Natural killer cell treated with Interleukin-12 subunit alpha and Interleukin-12 subunit beta and Interleukin-15 and Interleukin-18, amount 100 ng/mL, for 72 hours (primary cell): ENCODE measurements around the gene GMDS. TPM values are rescaled to one million over a fixed set of nuclear protein-coding genes. Genes with fewer than 3 reads are reported as not detected.
"Not testable (repeated sequence)": the region's sequence is repeated elsewhere in the genome, so short reads cannot be mapped to it uniquely, and the experiment has no call there.

Experiments
- ATAC-seq, 2 donors: fragments of 150-1000 bp; cut with Tn5 transposase in 1 of 2; sonication (Bioruptor Pico), chemical (Tn5 transposase) in 1 of 2; 2 replicates each; pipeline ENCODE4 v1.10.0; 2021
- DNase-seq: peaks from one replicate; pipeline ENCODE4 v3.0.0; 2022; ENCODE audit warnings: low spot score
- H3K27ac Mint-ChIP-seq, 2 donors: 1 replicate in 1 of 2; 2 replicates in 1 of 2; pipeline ENCODE4 v1.8.0; 2022; ENCODE audit warnings: mixed read lengths in 2 of 2, mild to moderate bottlenecking in 1 of 2, moderate library complexity in 1 of 2
- H3K27me3 Mint-ChIP-seq, 2 donors: 1 replicate in 1 of 2; 2 replicates in 1 of 2; pipeline ENCODE4 v1.8.0; 2022; ENCODE audit warnings: mixed read lengths in 2 of 2
- H3K36me3 Mint-ChIP-seq: one replicate; pipeline ENCODE4 v1.8.0; 2022; ENCODE audit warnings: mixed read lengths
- H3K4me1 Mint-ChIP-seq, 2 donors: 1 replicate in 1 of 2; 2 replicates in 1 of 2; pipeline ENCODE4 v1.8.0; 2022; ENCODE audit warnings: low read depth in 2 of 2, mixed read lengths in 2 of 2, mild to moderate bottlenecking in 1 of 2
- H3K4me3 Mint-ChIP-seq: one replicate; pipeline ENCODE4 v1.8.0; 2022; ENCODE audit warnings: mixed read lengths
- H3K9me3 Mint-ChIP-seq: 2 replicates; pipeline ENCODE4 v1.8.0; 2022; ENCODE audit warnings: mixed read lengths
- total RNA-seq, 2 donors: library from RNA; stranded (reverse); gene quantifications; one replicate each; pipeline ENCODE4 v1.2.3, GENCODE V29; 2022

The GMDS gene
- total RNA-seq, 2 donors from 2014 or later = 23.7 to 39.4 TPM

DNA sequence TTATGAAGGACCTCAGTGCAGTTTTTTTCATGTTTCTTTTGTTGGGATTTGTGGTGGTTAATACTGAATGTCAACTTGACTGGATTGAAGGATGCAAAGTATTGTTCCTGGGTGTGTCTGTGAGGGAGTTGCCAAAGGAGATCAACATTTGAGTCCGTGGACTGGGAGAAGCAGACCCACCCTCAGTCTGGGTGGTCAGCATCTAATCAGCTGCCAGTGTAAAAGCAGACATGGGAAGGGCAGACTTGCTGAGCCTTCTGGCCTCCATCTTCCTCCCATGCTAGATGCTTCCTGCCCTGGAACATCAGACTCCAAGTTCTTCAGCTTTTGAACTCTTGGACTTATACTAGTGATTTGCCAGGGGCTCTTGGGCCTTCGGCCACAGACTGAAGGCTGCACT lies 553.6 kb downstream of the GMDS start:
- H3K36me3 Mint-ChIP-seq, H3K27ac Mint-ChIP-seq, DNase-seq, H3K27me3 Mint-ChIP-seq, H3K9me3 Mint-ChIP-seq, H3K4me1 Mint-ChIP-seq, ATAC-seq, H3K4me3 Mint-ChIP-seq: not testable (repeated sequence)

GRCh38 chr6:1690656-1691055 lies 554.7 kb downstream of the GMDS start:
- not testable (repeated sequence) for DNase-seq, ATAC-seq, H3K4me1 Mint-ChIP-seq, H3K36me3 Mint-ChIP-seq, H3K27ac Mint-ChIP-seq, H3K4me3 Mint-ChIP-seq, H3K9me3 Mint-ChIP-seq, H3K27me3 Mint-ChIP-seq

- H3K4me3 Mint-ChIP-seq = no peak overlapping the region
- no peak for ATAC-seq
- no peaks in the 10 kb centered on the region for H3K36me3 Mint-ChIP-seq
- H3K27ac Mint-ChIP-seq = no peak overlapping the region
- no peaks in the 10 kb centered on the region for H3K4me1 Mint-ChIP-seq
- no peak for DNase-seq
- H3K27me3 Mint-ChIP-seq = no peaks in the 10 kb centered on the region
- H3K9me3 Mint-ChIP-seq = no peaks in the 10 kb centered on the region
Observed at GRCh38 chr6:1689141-1689540, 556.3 kb downstream of the GMDS start.

GRCh38 chr6:1688396-1688795 lies 557.0 kb downstream of the GMDS start:
- Mint-ChIP-seq H3K9me3 (no peaks in the 10 kb centered on the region), H3K4me3 (no peak overlapping the region), H3K36me3 (no peaks in the 10 kb centered on the region), H3K27ac (no peak overlapping the region), H3K4me1 (no peaks in the 10 kb centered on the region), H3K27me3 (no peaks in the 10 kb centered on the region)
- DNase-seq (no peak), ATAC-seq (no peak)

DNA sequence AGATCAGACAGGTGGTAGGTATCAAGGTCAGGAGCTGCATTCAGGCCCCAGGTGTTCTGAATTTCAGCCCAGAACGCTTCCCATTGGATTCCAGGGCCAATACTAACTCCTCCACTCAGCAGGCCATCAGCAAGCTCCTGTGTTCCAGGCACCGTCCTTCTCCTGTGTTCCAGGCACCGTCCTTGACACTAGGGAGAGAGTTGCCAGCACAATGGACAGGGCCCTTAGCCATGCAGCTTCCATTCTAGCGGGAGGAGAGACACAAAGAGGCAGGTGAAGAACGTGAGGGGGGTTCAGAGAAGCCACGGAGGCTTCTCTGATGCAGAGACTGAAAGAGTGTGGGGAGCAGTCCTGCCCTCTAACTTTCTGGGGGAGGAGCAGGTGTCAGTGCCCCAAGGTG lies 558.0 kb downstream of the GMDS start:
- H3K27ac Mint-ChIP-seq = no peak overlapping the region
- no peaks in the 10 kb centered on the region for H3K9me3 Mint-ChIP-seq
- no peaks in the 10 kb centered on the region for H3K27me3 Mint-ChIP-seq
- DNase-seq (no peak), ATAC-seq (no peak)
- no peaks in the 10 kb centered on the region for H3K4me1 Mint-ChIP-seq
- no peaks in the 10 kb centered on the region for H3K36me3 Mint-ChIP-seq
- H3K4me3 Mint-ChIP-seq = no peak overlapping the region

DNA sequence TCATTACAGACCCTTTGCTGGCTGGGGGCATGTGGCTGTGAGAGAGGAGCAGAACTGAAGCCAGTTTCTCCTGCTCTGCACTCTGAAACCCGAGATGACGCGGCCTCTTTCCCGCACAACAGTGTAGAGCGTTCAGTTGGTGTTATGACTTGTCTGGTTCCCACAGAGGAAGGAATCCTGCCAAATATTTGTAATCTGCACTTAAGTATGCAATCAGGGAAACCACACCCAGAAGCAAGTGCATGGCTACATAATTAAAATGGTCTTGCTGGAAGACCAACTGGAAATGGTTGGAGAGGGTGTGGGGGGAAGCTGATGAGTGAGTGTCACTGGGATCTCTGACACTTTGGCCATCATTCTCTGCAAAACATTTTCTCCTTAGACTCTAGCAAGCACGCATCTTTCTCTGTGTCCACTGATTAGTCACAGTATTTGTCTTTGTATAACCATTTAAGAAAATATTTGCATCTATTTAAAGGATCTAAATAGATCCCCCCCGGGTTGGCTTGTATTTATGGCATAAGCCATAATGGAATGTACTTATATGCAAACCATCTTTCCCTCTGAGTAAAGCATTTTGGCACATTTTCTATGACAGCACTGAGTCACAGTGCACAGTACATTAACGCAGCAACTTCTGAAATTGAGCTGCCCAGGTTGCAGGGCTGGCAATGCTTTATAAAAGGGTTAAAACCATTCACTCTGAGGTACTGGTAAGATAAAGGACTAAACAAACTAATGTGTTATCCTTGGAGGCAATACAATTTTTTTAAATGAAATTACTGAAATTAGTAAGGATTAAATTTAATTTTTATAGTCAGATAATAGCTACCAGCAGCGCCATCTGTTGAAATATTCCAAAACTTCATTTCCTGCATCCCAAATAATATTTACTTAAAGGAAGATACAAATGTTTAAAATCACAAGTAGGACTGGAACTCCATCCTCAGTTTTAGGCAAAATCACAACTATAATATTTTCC lies 559.0 kb downstream of the GMDS start:
- H3K4me1 Mint-ChIP-seq = no peaks in the 10 kb centered on the region
- H3K27me3 Mint-ChIP-seq = no peaks in the 10 kb centered on the region
- no peak overlapping the region for H3K27ac Mint-ChIP-seq
- DNase-seq = no peak
- no peaks in the 10 kb centered on the region for H3K36me3 Mint-ChIP-seq
- no peak overlapping the region for H3K4me3 Mint-ChIP-seq
- H3K9me3 Mint-ChIP-seq = no peaks in the 10 kb centered on the region
- ATAC-seq = no peak

DNA sequence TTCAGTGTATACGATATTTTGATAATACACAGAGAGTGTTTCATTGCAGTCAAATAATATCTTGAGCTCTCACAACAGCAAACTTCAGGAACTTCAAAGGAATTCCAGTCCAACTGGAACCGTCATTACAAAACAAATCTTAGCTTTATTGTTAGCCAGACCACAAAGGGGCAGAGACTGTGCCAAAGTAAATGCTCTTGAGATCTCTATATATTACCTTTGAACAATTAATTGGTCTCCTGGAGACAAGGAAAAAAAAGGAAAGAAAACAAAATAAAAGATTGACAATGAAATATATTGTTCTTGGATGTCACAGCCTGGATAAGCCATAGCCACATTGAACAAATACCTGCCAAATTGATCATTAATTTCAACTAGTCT lies 565.7 kb downstream of the GMDS start:
- Mint-ChIP-seq H3K4me1 (peaks cover 0 to 2% of the 10 kb centered on the region in 2 donors), H3K9me3 (no peaks in the 10 kb centered on the region), H3K27me3 (no peaks in the 10 kb centered on the region), H3K4me3 (no peak overlapping the region), H3K36me3 (no peaks in the 10 kb centered on the region), H3K27ac (no peak overlapping the region)
- ATAC-seq (no peak), DNase-seq (no peak)

- DNase-seq (no peak), ATAC-seq (no peak)
- Mint-ChIP-seq H3K9me3 (no peaks in the 10 kb centered on the region), H3K4me1 (peaks cover 0 to 2% of the 10 kb centered on the region in 2 donors), H3K27ac (no peak overlapping the region), H3K4me3 (no peak overlapping the region), H3K36me3 (no peaks in the 10 kb centered on the region), H3K27me3 (no peaks in the 10 kb centered on the region)
Observed at GRCh38 chr6:1679031-1679687, 566.2 kb downstream of the GMDS start.

DNA sequence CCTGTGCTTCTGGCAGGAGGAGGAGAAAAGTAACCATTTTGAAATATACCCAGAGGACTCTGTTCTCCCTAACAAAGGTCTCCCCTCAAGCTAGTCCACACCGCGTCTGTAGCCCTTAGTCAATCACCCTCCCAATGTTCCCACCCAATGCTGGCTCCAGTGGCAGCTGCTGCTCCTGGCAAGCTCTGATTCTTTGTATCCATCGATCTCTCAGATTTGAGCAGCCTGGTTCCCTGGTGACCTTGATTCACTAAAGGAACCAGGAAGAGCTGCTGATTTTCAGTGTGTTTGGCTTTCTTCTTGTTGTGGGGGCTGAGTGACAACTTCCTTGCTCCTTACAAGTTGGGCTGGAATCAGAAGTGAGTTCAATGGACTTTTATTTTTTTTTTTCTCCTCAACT lies 567.2 kb downstream of the GMDS start:
- Mint-ChIP-seq H3K27ac (no peak overlapping the region), H3K27me3 (no peaks in the 10 kb centered on the region), H3K9me3 (no peaks in the 10 kb centered on the region), H3K36me3 (no peaks in the 10 kb centered on the region), H3K4me1 (peaks cover 0 to 2% of the 10 kb centered on the region in 2 donors), H3K4me3 (no peak overlapping the region)
- DNase-seq (no peak), ATAC-seq (no peak)

DNA sequence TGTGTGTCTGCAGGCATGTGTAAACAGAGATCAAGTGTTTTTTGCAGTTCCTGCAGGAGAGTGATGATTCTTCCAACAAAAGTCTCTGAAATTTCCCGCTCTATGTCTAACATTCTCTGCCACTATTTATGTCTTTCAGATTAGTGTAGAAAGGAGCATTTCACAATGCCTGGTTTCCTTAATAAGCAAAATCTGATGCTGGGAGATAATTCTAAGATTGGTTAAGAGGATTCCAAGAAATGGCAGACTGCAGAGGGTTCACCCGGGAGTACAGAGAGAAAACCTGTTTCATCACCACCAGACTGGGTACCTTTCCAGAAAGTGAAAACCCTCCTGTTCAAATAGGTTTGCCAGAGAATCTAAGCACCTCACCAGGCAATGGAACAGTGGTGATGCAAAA lies 573.0 kb downstream of the GMDS start:
- Mint-ChIP-seq H3K27me3 (no peaks in the 10 kb centered on the region), H3K27ac (no peak overlapping the region), H3K4me1 (peaks cover 0 to 2% of the 10 kb centered on the region in 2 donors), H3K36me3 (no peaks in the 10 kb centered on the region), H3K4me3 (no peak overlapping the region), H3K9me3 (no peaks in the 10 kb centered on the region)
- ATAC-seq = no peak
- DNase-seq = no peak

DNA sequence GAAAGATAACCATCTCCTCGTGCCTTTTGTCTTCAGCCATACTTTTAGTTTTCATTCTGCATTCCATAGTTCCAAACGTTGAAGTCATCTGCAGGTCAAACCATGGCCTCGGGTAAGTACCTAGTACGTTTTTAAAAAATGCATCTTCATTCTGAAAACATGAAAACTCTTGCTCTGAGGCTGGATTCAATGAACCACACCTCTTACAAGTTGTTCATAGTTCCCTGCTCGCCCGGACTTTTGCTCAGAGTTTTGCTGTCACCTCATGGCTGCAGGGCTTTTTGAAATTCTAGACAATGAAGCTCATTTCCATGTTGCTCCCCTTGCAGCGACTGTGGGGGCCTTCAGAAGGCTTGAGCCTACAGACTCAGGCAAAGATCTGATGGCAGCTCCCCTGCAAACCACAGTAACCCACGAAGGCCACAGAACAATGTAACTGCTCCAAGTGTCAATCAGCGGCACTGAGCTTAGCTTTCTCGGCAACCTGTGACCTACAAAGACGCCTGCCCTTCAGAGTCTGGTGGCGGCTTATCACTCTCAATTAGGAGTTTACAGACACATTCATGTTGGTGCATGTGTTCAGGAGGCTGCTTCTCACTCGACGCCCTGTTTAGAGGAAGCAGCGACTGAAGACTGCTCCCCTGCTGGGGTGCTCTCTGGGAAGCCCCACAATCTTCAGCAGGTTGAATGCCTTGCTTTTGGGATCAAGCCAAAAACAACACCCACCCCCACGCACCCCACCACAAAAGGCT lies 574.5 kb downstream of the GMDS start:
- no peak overlapping the region for H3K27ac Mint-ChIP-seq

DNA sequence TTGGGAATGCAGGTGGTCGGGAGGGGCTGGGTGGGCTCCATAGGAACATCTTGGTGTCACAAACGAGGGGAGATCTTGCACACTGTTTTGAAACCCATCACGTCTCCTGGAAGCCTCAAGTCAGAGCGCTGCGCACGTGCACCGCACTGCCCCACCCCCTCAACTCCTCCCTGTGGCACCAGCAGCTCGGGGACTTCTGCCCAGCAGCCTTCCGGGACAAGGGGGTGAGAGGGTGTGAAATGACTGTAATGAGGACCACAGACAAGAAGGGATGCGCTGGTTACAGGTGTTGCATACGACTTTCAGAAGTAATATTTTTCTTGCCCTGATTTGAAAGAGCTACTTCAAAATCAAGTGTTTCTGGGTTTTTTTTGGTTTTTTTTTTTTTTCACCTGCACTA lies 575.4 kb downstream of the GMDS start:
- Mint-ChIP-seq H3K36me3 (no peaks in the 10 kb centered on the region), H3K27me3 (no peaks in the 10 kb centered on the region), H3K4me3 (no peak overlapping the region), H3K4me1 (no peaks in the 10 kb centered on the region), H3K27ac (no peak overlapping the region), H3K9me3 (no peaks in the 10 kb centered on the region)
- DNase-seq (no peak), ATAC-seq (no peak)

More for the DNA sequence above, 574.5 kb downstream of the GMDS start:
- Mint-ChIP-seq H3K4me3 (no peak overlapping the region), H3K9me3 (no peaks in the 10 kb centered on the region), H3K36me3 (no peaks in the 10 kb centered on the region), H3K4me1 (no peaks in the 10 kb centered on the region), H3K27me3 (no peaks in the 10 kb centered on the region)
- ATAC-seq = no peak
- no peak for DNase-seq

- DNase-seq, ATAC-seq, H3K27ac Mint-ChIP-seq, H3K4me1 Mint-ChIP-seq, H3K36me3 Mint-ChIP-seq, H3K9me3 Mint-ChIP-seq, H3K4me3 Mint-ChIP-seq, H3K27me3 Mint-ChIP-seq: not testable (repeated sequence)
Observed at GRCh38 chr6:1668456-1668855, 576.9 kb downstream of the GMDS start.

- DNase-seq (no peak), ATAC-seq (no peak)
- Mint-ChIP-seq H3K9me3 (no peaks in the 10 kb centered on the region), H3K36me3 (no peaks in the 10 kb centered on the region), H3K4me3 (no peak overlapping the region), H3K27me3 (no peaks in the 10 kb centered on the region), H3K4me1 (no peaks in the 10 kb centered on the region), H3K27ac (no peak overlapping the region)
Observed at GRCh38 chr6:1667805-1668175, 577.6 kb downstream of the GMDS start.
